Breast epithelium (tissue), 4 donors: ENCODE results near the gene RPN2. TPM values are rescaled to one million over a fixed set of nuclear protein-coding genes. Genes with fewer than 3 reads are reported as not detected.

ENCODE experiments used
- DNase-seq, 2 donors: peaks; one replicate each; pipeline ENCODE4 v3.0.0-alpha.2; 2019; ENCODE audit warnings: low spot score in 2 of 2
- H3K27ac ChIP-seq, 2 donors: fragments of 200-600 bp; sonication (generic) in 1 of 2; one replicate each; pipeline ENCODE4 v1.5.1; 2016 to 2019; ENCODE audit warnings: mild to moderate bottlenecking in 1 of 2
- H3K27me3 ChIP-seq, 2 donors: fragments of 200-600 bp; sonication (generic) in 1 of 2; one replicate each; pipeline versions ENCODE4 v1.5.1 to v1.6.0; 2017 to 2019; ENCODE audit warnings: control low read depth in 1 of 2, mild to moderate bottlenecking in 1 of 2
- H3K36me3 ChIP-seq: fragments of 200-600 bp; one replicate; pipeline ENCODE4 v1.5.1; 2019
- H3K4me1 ChIP-seq, 2 donors: fragments of 200-600 bp; sonication (generic); one replicate each; pipeline ENCODE4 v1.5.1; 2016 to 2019; ENCODE audit warnings: control low read depth in 1 of 2
- H3K4me3 ChIP-seq, 3 donors: fragments of 200-600 bp; sonication (generic); 1 replicate in 2 of 3; 2 replicates in 1 of 3; pipeline ENCODE4 v1.5.1; 2016 to 2019; ENCODE audit warnings: mild to moderate bottlenecking in 3 of 3, moderate library complexity in 2 of 3
- H3K9me3 ChIP-seq, 2 donors: fragments of 200-600 bp; sonication (generic) in 1 of 2; one replicate each; pipeline ENCODE4 v1.5.1; 2016 to 2019; ENCODE audit warnings: control low read depth in 1 of 2
- CTCF ChIP-seq, 3 donors: fragments of 450-650 bp; IDR thresholded peaks; one replicate each; pipeline ENCODE4 v1.5.1; 2016 to 2017; ENCODE audit warnings: antibody characterized with exemption in 3 of 3, mild to moderate bottlenecking in 3 of 3, moderate library complexity in 3 of 3
- POLR2A ChIP-seq: fragments of 450-650 bp; IDR thresholded peaks from one replicate; pipeline ENCODE4 v1.6.1; 2016; ENCODE audit warnings: antibody characterized with exemption, mild to moderate bottlenecking, moderate library complexity
- POLR2AphosphoS5 ChIP-seq, 3 donors: sonication (generic); formaldehyde crosslinking; IDR thresholded peaks; one replicate each; pipeline ENCODE4 v1.6.1; 2017; ENCODE audit warnings: antibody characterized with exemption in 3 of 3
- intact Hi-C: fragments of 100-400 bp; cut with DNase I; formaldehyde crosslinking; loops from one replicate; pipeline ENCODE4 v1.15.1; 2023; ENCODE audit warnings: low total_unique reads
- total RNA-seq, 3 donors: library from RNA; depleted of rRNA; stranded (reverse); fragments of >200 nt; gene quantifications; one replicate each; pipeline ENCODE4 v1.1.0, GENCODE V29; 2016

RPN2 gene
- total RNA-seq, 3 donors from 2014 or later: 108 to 161 (median 154) TPM

GRCh38 chr20:37278966-37279590 lies 99.9 kb downstream of the RPN2 start:
- intact Hi-C loops: loop anchor here (10.0 kb wide), 2 partner anchors 106 to 256 kb away; no protein-coding TSS in a partner anchor
- no peaks in the 10 kb centered on the region for H3K4me1 ChIP-seq
- peak in 1 of 2 donors; percentile 76 for DNase-seq
- H3K9me3 ChIP-seq: no peaks in the 10 kb centered on the region
- no peaks in the 10 kb centered on the region for H3K36me3 ChIP-seq
- TF ChIP-seq POLR2A (no peak), CTCF (IDR thresholded peaks at IDR 0.05) (no peak), POLR2AphosphoS5 (IDR thresholded peaks at IDR 0.05) (no peak)
- no peak overlapping the region for H3K27ac ChIP-seq
- no peaks in the 10 kb centered on the region for H3K27me3 ChIP-seq
- no peak overlapping the region for H3K4me3 ChIP-seq

- DNase-seq: no peak
- Histone ChIP-seq H3K36me3 (no peaks in the 10 kb centered on the region), H3K9me3 (no peaks in the 10 kb centered on the region), H3K27ac (no peak overlapping the region), H3K4me1 (no peaks in the 10 kb centered on the region), H3K4me3 (no peak overlapping the region), H3K27me3 (no peaks in the 10 kb centered on the region)
- TF ChIP-seq CTCF (IDR thresholded peaks at IDR 0.05) (no peak), POLR2A (no peak), POLR2AphosphoS5 (IDR thresholded peaks at IDR 0.05) (no peak)
- intact Hi-C loops: loop anchor here (10.0 kb wide), 2 partner anchors 105 to 255 kb away; no protein-coding TSS in a partner anchor
Observed at GRCh38 chr20:37279820-37280219, 100.7 kb downstream of the RPN2 start.

GRCh38 chr20:37280403-37280802 lies 101.3 kb downstream of the RPN2 start:
- no peaks in the 10 kb centered on the region for H3K9me3 ChIP-seq
- intact Hi-C loops: no loop called here
- TF ChIP-seq CTCF (IDR thresholded peaks at IDR 0.05): no peak
- no peak for TF ChIP-seq POLR2A
- no peak for TF ChIP-seq POLR2AphosphoS5 (IDR thresholded peaks at IDR 0.05)

GRCh38 chr20:37282556-37282955 lies 103.4 kb downstream of the RPN2 start:
- Histone ChIP-seq H3K4me3 (no peak overlapping the region), H3K36me3 (no peaks in the 10 kb centered on the region), H3K9me3 (no peaks in the 10 kb centered on the region), H3K27me3 (no peaks in the 10 kb centered on the region), H3K4me1 (no peaks in the 10 kb centered on the region), H3K27ac (no peak overlapping the region)
- intact Hi-C loops: no loop called here
- no peak for TF ChIP-seq POLR2A
- TF ChIP-seq POLR2AphosphoS5 (IDR thresholded peaks at IDR 0.05): no peak
- peak; percentile 17 to 30 (median 23) for TF ChIP-seq CTCF (IDR thresholded peaks at IDR 0.05)
- no peak for DNase-seq

More at GRCh38 chr20:37280403-37280802, 101.3 kb downstream of the RPN2 start:
- no peak overlapping the region for H3K4me3 ChIP-seq
- DNase-seq: no peak
- no peaks in the 10 kb centered on the region for H3K4me1 ChIP-seq
- H3K27me3 ChIP-seq: no peaks in the 10 kb centered on the region
- no peak overlapping the region for H3K27ac ChIP-seq
- no peaks in the 10 kb centered on the region for H3K36me3 ChIP-seq

- intact Hi-C loops: no loop called here
- H3K36me3 ChIP-seq: no peaks in the 10 kb centered on the region
- no peaks in the 10 kb centered on the region for H3K27me3 ChIP-seq
- H3K4me1 ChIP-seq: no peaks in the 10 kb centered on the region
- H3K4me3 ChIP-seq: no peak overlapping the region
- no peak for DNase-seq
- H3K27ac ChIP-seq: no peak overlapping the region
- TF ChIP-seq POLR2A (no peak), POLR2AphosphoS5 (IDR thresholded peaks at IDR 0.05) (no peak), CTCF (IDR thresholded peaks at IDR 0.05) (no peak)
- H3K9me3 ChIP-seq: no peaks in the 10 kb centered on the region
Observed at GRCh38 chr20:37283530-37284195, 104.5 kb downstream of the RPN2 start.
